Measurements from ENCODE around the gene ADAMTSL1. TPM values are rescaled to one million over a fixed set of nuclear protein-coding genes. Genes with fewer than 3 reads are reported as not detected.

The ADAMTSL1 gene
- polyA plus RNA-seq, 1 donor from 2014 or later, result 1.1 TPM

DNA sequence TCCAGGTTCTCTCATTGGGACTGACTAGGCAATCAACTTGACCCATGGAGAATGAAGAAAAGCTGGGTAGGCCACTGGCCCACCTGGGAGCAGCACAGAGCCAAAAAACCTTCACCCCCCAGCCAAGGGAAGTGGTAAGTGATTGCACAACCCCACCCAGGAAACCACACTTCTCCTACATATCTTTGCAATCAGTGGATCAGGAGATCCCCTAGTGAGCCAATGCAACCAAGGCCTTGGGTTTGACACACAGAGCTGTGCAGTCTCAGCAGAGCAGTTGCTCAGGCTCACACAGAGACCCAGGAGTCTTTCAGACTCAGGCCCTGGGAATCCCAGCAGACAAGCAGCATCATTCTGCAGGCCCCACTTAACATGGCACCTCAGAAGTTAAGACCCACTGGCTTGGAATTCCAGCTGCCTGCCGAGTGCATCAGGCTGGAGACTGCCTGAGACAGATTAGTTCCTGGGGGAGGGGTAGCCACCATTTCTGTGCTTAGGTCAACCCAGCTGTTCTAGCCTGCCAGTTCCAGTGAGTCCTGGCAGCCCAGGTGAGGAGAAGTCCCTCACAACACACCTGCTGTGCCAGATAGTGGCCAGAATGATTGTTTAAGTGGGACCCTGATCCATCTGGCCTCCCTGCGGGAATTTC, 422.7 kb downstream of the ADAMTSL1 start:
- Histone ChIP-seq H3K9me3 (ENCODE audit: low read length) (peaks cover 4% of the 10 kb centered on the region), H3F3A (ENCODE audit: insufficient read depth, low read length, poor library complexity, severe bottlenecking) (no peaks in the 10 kb centered on the region), H3K27me3 (ENCODE audit: insufficient read depth, low read depth, low read length) (no peaks in the 10 kb centered on the region), H3K4me3 (ENCODE audit: low read length) (no peak overlapping the region), H2AFZ (ENCODE audit: low read depth, low read length) (no peak overlapping the region), H3K4me2 (ENCODE audit: low read length) (no peak overlapping the region), H3K9me2 (ENCODE audit: insufficient read depth, low read length) (no peaks in the 10 kb centered on the region), H3K27ac (ENCODE audit: low read length) (no peak overlapping the region), H3K79me2 (replicated peaks; ENCODE audit: insufficient read depth, low read length) (no peaks in the 10 kb centered on the region), H3K9ac (ENCODE audit: low read length) (no peak overlapping the region), H3K36me3 (ENCODE audit: insufficient read depth, low read length) (no peaks in the 10 kb centered on the region), H4K20me1 (ENCODE audit: insufficient read depth) (no peaks in the 10 kb centered on the region)
- TF ChIP-seq EZH2 (IDR thresholded peaks at IDR 0.05; ENCODE audit: borderline replicate concordance, insufficient read depth, low read length, poor library complexity, severe bottlenecking), result no peak
- no peak for TF ChIP-seq EP300 (conservative IDR thresholded peaks at IDR 0.05; ENCODE audit: poor library complexity, severe bottlenecking)
- no peak for TF ChIP-seq SMC3 (conservative IDR thresholded peaks at IDR 0.05; ENCODE audit: poor library complexity)

DNA sequence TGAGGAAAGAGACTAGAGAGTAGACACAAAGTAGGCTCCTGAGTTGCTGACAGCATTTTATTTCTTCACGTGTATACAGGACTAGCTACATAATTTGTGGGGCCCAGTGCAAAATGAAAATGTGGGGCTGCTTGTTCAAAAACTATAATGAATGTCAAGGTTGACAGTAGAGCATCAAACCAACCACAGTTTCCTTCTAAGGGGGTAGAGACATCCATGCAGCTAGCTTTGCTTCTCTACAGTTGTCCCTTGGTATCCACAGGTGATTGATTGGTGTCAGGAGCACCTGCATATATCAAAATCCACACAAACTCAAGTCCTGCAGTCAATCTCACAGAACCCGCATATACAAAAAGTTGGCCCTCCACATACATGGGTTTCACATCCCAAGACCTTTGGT, 429.5 kb downstream of the ADAMTSL1 start:
- Histone ChIP-seq H3K4me3 (ENCODE audit: low read length) (no peak overlapping the region), H2AFZ (ENCODE audit: low read depth, low read length) (no peak overlapping the region), H3K36me3 (ENCODE audit: insufficient read depth, low read length) (no peaks in the 10 kb centered on the region), H3K27ac (ENCODE audit: low read length) (no peak overlapping the region), H3K9me3 (ENCODE audit: low read length) (no peaks in the 10 kb centered on the region), H3K9ac (ENCODE audit: low read length) (no peak overlapping the region), H3K9me2 (ENCODE audit: insufficient read depth, low read length) (no peaks in the 10 kb centered on the region), H3F3A (ENCODE audit: insufficient read depth, low read length, poor library complexity, severe bottlenecking) (no peaks in the 10 kb centered on the region), H3K27me3 (ENCODE audit: insufficient read depth, low read depth, low read length) (no peaks in the 10 kb centered on the region), H3K79me2 (replicated peaks; ENCODE audit: insufficient read depth, low read length) (no peaks in the 10 kb centered on the region), H4K20me1 (ENCODE audit: insufficient read depth) (no peaks in the 10 kb centered on the region), H3K4me2 (ENCODE audit: low read length) (no peak overlapping the region)
- TF ChIP-seq CTCF (IDR thresholded peaks at IDR 0.05; ENCODE audit: poor library complexity, severe bottlenecking) (no peak), SMC3 (conservative IDR thresholded peaks at IDR 0.05; ENCODE audit: poor library complexity) (no peak), EZH2 (IDR thresholded peaks at IDR 0.05; ENCODE audit: borderline replicate concordance, insufficient read depth, low read length, poor library complexity, severe bottlenecking) (no peak), EP300 (conservative IDR thresholded peaks at IDR 0.05; ENCODE audit: poor library complexity, severe bottlenecking) (no peak), TAF1 (IDR thresholded peaks at IDR 0.05; ENCODE audit: low read depth) (no peak), RAD21 (conservative IDR thresholded peaks at IDR 0.05) (no peak), POLR2AphosphoS5 (IDR thresholded peaks at IDR 0.05) (no peak), REST (IDR thresholded peaks at IDR 0.05; ENCODE audit: borderline replicate concordance) (no peak), MXI1 (conservative IDR thresholded peaks at IDR 0.05; ENCODE audit: poor library complexity, severe bottlenecking) (no peak)

All from neural cell (in vitro differentiated cells).